IPS DF 6.9 (cell line): ENCODE data around the gene GDPD1.
"Not testable (repeated sequence)": the region's sequence is repeated elsewhere in the genome, so short reads cannot be mapped to it uniquely, and the experiment has no call there.

Experiments used
- DNase-seq: peaks from one replicate; pipeline ENCODE4 v3.0.0-alpha.2; 2013; ENCODE audit warnings: low read depth, low spot score
- H3K27ac ChIP-seq: one replicate; pipeline ENCODE4 v1.5.1; 2013; ENCODE audit warnings: low read length, control low read depth
- H3K27me3 ChIP-seq: 2 replicates; pipeline ENCODE4 v1.6.1; 2013; ENCODE audit warnings: mild to moderate bottlenecking, low read length; ENCODE audit not compliant: control insufficient read depth, insufficient read depth
- H3K36me3 ChIP-seq: 2 replicates; pipeline ENCODE4 v1.6.1; 2013; ENCODE audit warnings: low read length; ENCODE audit not compliant: control insufficient read depth, insufficient read depth
- H3K4me1 ChIP-seq: 2 replicates; pipeline ENCODE4 v1.6.1; 2013; ENCODE audit warnings: low read length; ENCODE audit not compliant: control insufficient read depth, insufficient read depth
- H3K4me3 ChIP-seq: 2 replicates; pipeline ENCODE4 v1.5.1; 2013; ENCODE audit warnings: mild to moderate bottlenecking, low read length
- H3K9me3 ChIP-seq: 2 replicates; pipeline ENCODE4 v1.6.1; 2013; ENCODE audit warnings: low read length, inconsistent platforms; ENCODE audit not compliant: control insufficient read depth, insufficient read depth
- WGBS: extraction: QIAGEN DNeasy Blood & Tissue Kit; methylation state at CpG from one replicate; pipeline ENCODE4 v1.1.7; 2013; ENCODE audit warnings: mixed read lengths, missing lambda C conversion rate; ENCODE audit not compliant: insufficient read length, insufficient coverage; 5-methylcytosine and 5-hydroxymethylcytosine counted together

GDPD1 gene

DNA sequence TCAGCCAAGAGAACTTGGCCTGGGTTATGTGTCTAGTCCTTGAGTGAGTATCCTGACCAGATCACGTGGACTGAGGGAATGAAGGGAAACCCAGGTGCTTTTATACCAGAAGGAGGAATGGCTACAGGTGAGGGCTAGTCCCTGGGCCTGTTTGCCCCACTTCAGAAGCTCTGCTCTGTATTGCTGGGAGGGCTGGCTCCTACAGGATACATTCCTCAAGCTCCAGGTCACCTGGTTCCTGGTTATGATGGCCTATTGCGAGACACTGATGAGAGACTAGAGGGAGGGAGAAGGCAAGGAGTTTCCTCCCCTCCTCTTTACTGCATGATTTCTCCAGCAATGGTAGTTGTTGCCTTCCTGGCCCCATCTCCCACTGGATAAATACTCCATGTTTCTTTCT lies 29.5 kb upstream of the GDPD1 start:
- no peak for DNase-seq
- H3K36me3 ChIP-seq = peaks cover 9% of the 10 kb centered on the region; the same call in 1 of the 2 replicates

GRCh38 chr17:59193336-59193862 lies 26.9 kb upstream of the GDPD1 start:
- Histone ChIP-seq H3K4me1 (no peaks in the 10 kb centered on the region), H3K36me3 (peaks cover 14% of the 10 kb centered on the region; the same call in 1 of the 2 replicates), H3K27ac (no peak overlapping the region), H3K9me3 (no peaks in the 10 kb centered on the region), H3K4me3 (no peak overlapping the region), H3K27me3 (no peaks in the 10 kb centered on the region)
- no CpG with 5 or more reads among the region's 3 CpGs for WGBS
- no peak for DNase-seq

More for the DNA sequence above, 29.5 kb upstream of the GDPD1 start:
- Histone ChIP-seq H3K27ac (no peak overlapping the region), H3K4me3 (no peak overlapping the region), H3K27me3 (no peaks in the 10 kb centered on the region), H3K4me1 (no peaks in the 10 kb centered on the region), H3K9me3 (no peaks in the 10 kb centered on the region)
- no CpG with 5 or more reads among the region's 2 CpGs for WGBS

- no peak for DNase-seq
- Histone ChIP-seq H3K4me1 (no peaks in the 10 kb centered on the region), H3K27me3 (no peaks in the 10 kb centered on the region), H3K9me3 (no peaks in the 10 kb centered on the region), H3K27ac (no peak overlapping the region), H3K36me3 (peaks cover 18% of the 10 kb centered on the region; the same call in 1 of the 2 replicates), H3K4me3 (no peak overlapping the region)
- no CpG with 5 or more reads among the region's 4 CpGs for WGBS
Observed at GRCh38 chr17:59199398-59199797, 20.9 kb upstream of the GDPD1 start.

GRCh38 chr17:59202320-59202719 lies 18.0 kb upstream of the GDPD1 start:
- no CpG with 5 or more reads among the region's 1 CpG for WGBS
- no peaks in the 10 kb centered on the region for H3K27me3 ChIP-seq
- H3K27ac ChIP-seq = no peak overlapping the region
- no peaks in the 10 kb centered on the region for H3K9me3 ChIP-seq
- no peak overlapping the region for H3K4me3 ChIP-seq
- peaks cover 16% of the 10 kb centered on the region; the same call in 1 of the 2 replicates for H3K36me3 ChIP-seq
- no peak for DNase-seq
- H3K4me1 ChIP-seq = no peaks in the 10 kb centered on the region

- Histone ChIP-seq H3K27me3 (no peaks in the 10 kb centered on the region), H3K4me3 (no peak overlapping the region), H3K9me3 (no peaks in the 10 kb centered on the region), H3K4me1 (no peaks in the 10 kb centered on the region; the same call in 1 of the 2 replicates), H3K27ac (no peak overlapping the region), H3K36me3 (no peaks in the 10 kb centered on the region; the same call in 1 of the 2 replicates)
- WGBS = no CpG with 5 or more reads among the region's 16 CpGs
- no peak for DNase-seq
Observed at GRCh38 chr17:59219370-59219769, 941 bp upstream of the GDPD1 start.

GRCh38 chr17:59219992-59220327 lies 351 bp upstream of the GDPD1 start:
- DNase-seq = no peak
- WGBS = no CpG with 5 or more reads among the region's 7 CpGs
- Histone ChIP-seq H3K36me3 (no peaks in the 10 kb centered on the region), H3K27me3 (no peaks in the 10 kb centered on the region), H3K4me3 (peak overlapping the region; percentile 8; the same call in 1 of the 2 replicates), H3K27ac (no peak overlapping the region), H3K9me3 (no peaks in the 10 kb centered on the region), H3K4me1 (no peaks in the 10 kb centered on the region; the same call in 1 of the 2 replicates)

DNA sequence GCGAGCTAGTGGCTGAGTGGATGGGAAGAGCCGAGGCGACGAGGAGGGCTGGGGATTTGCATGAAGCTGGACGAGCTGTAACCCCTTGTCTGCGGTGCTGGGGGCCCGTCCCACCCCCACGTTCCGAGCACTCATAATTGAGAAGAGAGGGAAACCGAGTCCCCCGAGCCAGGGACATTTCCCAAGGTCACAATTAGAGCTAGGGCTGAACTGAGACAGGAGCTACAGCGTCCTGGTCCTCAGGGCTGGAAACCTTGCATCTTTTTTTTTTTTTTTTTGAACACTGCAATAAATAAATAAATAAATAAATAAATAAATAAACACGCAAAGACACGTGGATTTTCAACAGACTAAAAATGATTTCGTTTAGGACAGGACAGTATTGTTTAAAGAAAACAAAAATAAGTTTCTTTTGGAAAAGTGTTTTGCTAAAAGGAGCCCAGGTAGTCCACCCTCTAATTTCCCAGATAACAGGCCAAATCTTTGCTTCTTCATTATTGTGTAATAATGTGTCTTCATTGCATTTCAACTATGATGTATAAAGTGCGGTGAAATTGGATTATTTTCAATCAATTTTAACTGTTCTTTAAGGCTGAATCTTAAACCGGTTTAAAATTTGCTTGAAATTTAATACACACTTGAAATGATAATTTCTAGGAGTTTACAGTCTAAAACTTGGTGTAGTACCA lies 992 bp downstream of the GDPD1 start:
- no CpG with 5 or more reads among the region's 17 CpGs for WGBS
- Histone ChIP-seq H3K27ac (no peak overlapping the region), H3K4me1 (no peaks in the 10 kb centered on the region; the same call in 1 of the 2 replicates), H3K36me3 (no peaks in the 10 kb centered on the region), H3K9me3 (no peaks in the 10 kb centered on the region), H3K27me3 (no peaks in the 10 kb centered on the region), H3K4me3 (peak overlapping the region; percentile 70)
- no peak for DNase-seq

DNA sequence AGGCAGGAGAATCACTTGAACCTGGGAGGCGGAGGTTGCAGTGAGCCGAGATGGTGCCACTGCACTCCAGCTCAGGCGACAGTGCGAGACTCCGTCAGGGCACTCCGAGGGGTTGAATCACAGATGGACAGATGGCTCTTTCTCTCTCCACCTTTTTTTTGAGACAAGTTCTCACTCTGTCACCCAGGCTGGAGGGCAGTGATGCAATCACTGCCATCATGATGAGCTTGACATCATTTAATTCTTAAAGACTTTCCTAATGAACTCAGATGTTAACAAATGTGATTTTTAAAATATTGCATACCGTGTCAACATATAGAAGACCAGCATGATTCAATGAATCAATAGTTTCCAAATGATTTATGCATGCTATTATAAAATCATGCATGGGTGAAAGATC lies 3.5 kb downstream of the GDPD1 start:
- no peaks in the 10 kb centered on the region for H3K36me3 ChIP-seq
- H3K9me3 ChIP-seq = no peaks in the 10 kb centered on the region
- no peaks in the 10 kb centered on the region; the same call in 1 of the 2 replicates for H3K4me1 ChIP-seq
- no CpG with 5 or more reads among the region's 7 CpGs for WGBS
- no peak overlapping the region for H3K27ac ChIP-seq
- H3K4me3 ChIP-seq = no peak overlapping the region
- no peaks in the 10 kb centered on the region for H3K27me3 ChIP-seq
- DNase-seq = no peak

- not testable (repeated sequence) for H3K27ac ChIP-seq, DNase-seq, H3K4me3 ChIP-seq, H3K9me3 ChIP-seq, H3K36me3 ChIP-seq, H3K4me1 ChIP-seq, H3K27me3 ChIP-seq
- no CpG with 5 or more reads among the region's 1 CpG for WGBS
Observed at GRCh38 chr17:59228588-59228987, 8.3 kb downstream of the GDPD1 start.

- no CpG with 5 or more reads among the region's 3 CpGs for WGBS
- Histone ChIP-seq H3K27ac (no peak overlapping the region), H3K36me3 (no peaks in the 10 kb centered on the region), H3K9me3 (no peaks in the 10 kb centered on the region), H3K4me3 (no peak overlapping the region), H3K4me1 (no peaks in the 10 kb centered on the region), H3K27me3 (no peaks in the 10 kb centered on the region)
- DNase-seq = no peak
Observed at GRCh38 chr17:59230764-59231163, 10.5 kb downstream of the GDPD1 start.

DNA sequence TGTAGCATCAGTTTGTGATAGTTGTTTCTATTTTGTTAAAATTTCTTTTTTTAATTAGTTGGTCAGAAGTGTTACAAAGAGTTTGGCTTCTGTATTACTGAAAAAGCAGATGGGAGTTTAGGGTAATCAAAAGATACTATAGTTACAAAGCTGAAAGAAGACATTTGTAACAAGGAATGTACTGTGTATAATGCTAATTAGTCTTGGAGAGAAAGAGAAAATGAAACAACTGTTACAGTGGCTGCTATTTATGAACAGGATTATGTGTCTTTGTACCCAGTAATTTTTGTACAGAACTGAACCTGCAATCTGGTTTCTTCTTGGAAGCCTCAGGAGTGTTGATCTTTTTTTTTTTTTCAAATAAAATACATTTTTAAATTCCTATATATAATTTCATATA lies 14.3 kb downstream of the GDPD1 start:
- DNase-seq = no peak
- H3K27me3 ChIP-seq = no peaks in the 10 kb centered on the region
- no peak overlapping the region for H3K4me3 ChIP-seq
- H3K9me3 ChIP-seq = no peaks in the 10 kb centered on the region
- H3K36me3 ChIP-seq = no peaks in the 10 kb centered on the region
- no peak overlapping the region for H3K27ac ChIP-seq
- no peaks in the 10 kb centered on the region for H3K4me1 ChIP-seq
